Measurements from ENCODE around the gene STK33.
A peak's percentile ranks its signal among the peaks of the same experiment; 100 is the strongest.
"Not testable (repeated sequence)": the region's sequence is repeated elsewhere in the genome, so short reads cannot be mapped to it uniquely, and the experiment has no call there.

The STK33 gene

DNA sequence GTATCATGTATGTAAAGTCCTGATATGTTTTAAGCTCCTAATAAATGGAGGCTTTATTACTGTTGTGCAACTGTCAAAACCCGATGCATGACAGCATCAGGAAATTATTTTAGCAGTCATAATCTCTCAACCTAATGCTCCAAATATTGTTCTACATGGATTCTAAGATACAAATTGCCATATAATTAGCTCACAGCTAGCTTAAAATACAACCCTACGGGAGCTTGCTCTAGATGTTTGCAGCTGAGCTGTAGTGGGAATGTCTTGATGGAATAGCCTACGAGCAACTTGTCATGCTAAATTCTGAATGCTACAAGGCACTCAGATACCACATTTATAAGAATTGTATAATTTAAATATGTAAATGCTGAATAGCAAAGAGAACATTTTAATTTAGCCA is 109.8 kb downstream of the STK33 start:
- no peak for DNase-seq (ENCODE audit: extremely low spot score)
- ChIA-PET CTCF (interaction anchor here (1.0 kb wide), 1 partner anchor 19 kb away, joined by 3 read pairs; no protein-coding TSS in a partner anchor), POLR2A (no interaction called here)
- TF ChIP-seq, protein P1, sequence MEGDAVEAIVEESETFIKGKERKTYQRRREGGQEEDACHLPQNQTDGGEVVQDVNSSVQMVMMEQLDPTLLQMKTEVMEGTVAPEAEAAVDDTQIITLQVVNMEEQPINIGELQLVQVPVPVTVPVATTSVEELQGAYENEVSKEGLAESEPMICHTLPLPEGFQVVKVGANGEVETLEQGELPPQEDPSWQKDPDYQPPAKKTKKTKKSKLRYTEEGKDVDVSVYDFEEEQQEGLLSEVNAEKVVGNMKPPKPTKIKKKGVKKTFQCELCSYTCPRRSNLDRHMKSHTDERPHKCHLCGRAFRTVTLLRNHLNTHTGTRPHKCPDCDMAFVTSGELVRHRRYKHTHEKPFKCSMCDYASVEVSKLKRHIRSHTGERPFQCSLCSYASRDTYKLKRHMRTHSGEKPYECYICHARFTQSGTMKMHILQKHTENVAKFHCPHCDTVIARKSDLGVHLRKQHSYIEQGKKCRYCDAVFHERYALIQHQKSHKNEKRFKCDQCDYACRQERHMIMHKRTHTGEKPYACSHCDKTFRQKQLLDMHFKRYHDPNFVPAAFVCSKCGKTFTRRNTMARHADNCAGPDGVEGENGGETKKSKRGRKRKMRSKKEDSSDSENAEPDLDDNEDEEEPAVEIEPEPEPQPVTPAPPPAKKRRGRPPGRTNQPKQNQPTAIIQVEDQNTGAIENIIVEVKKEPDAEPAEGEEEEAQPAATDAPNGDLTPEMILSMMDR (IDR thresholded peaks at IDR 0.05; ENCODE audit: control extremely low read depth, extremely low read depth, low read depth, missing control alignments): no peak

DNA sequence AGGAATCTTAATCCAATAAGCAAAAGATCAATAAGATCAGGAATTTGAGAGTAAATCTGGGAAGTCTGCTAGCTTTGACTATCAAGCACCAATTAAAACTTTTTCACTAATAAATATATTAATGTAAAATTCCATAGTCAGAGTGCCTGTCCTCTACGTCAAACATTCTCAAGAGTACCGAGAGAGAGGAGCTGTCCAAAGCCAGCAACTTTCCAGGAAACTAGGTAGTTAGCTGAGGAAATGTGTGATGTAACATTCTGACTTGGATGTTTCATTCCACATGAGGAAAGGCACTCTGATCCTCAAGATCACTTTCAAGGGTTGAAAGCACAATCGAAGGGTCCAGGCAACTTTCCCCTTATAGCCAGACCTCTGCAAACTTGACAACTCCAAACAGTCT is 113.2 kb downstream of the STK33 start:
- DNase-seq (ENCODE audit: extremely low spot score): no peak
- CTCF ChIA-PET: interaction anchor here (1.6 kb wide), 1 partner anchor 43 kb away, joined by 3 read pairs; no protein-coding TSS in a partner anchor
- POLR2A ChIA-PET: interaction anchor here (0.6 kb wide), 1 partner anchor 103 kb away, joined by 4 read pairs; no protein-coding TSS in a partner anchor
- TF ChIP-seq, protein P1 (IDR thresholded peaks at IDR 0.05; ENCODE audit: control extremely low read depth, extremely low read depth, low read depth, missing control alignments): no peak

DNA sequence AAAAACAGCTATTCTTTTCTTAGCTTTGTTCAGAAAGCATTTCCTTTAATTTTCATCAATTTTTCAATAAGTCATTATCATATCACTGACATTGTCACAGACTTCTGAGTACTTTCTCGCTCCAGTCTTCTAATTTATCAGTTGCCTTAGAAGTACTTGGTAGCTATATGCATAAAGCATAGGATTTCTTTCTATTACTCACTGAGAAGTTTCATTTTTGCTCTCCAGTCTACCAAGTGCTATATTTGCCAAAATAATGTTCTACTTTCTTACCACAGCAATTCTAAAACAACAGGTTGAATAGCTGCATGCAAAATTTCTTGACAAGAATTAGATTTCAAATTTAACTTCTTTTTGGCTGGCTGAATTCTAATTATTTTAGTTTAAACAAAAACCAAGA is 116.3 kb downstream of the STK33 start:
- ChIA-PET CTCF (interaction anchor here (1.1 kb wide), 1 partner anchor 8 kb away, joined by 4 read pairs; no protein-coding TSS in a partner anchor), POLR2A (no interaction called here)
- peak; percentile 27 for DNase-seq (ENCODE audit: extremely low spot score)
- TF ChIP-seq, protein P1 (IDR thresholded peaks at IDR 0.05; ENCODE audit: control extremely low read depth, extremely low read depth, low read depth, missing control alignments): no peak

DNA sequence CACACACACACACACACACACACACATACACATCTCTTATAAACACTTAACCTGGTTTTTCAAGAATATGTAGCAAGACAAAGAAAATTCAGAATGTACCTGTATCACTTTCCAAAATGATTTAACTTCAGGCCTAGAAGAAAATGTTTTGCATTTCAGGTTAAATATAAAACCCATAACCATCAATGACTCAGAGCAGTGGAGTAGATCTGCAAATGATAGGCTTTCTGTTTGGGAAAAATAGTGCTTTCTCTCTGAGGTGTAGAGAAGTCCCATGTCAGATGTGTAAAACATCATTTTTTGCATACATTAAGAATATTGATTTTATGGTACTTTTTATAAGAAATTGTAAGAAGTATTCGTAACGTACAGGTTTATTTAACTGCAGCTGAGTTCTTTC is 116.9 kb downstream of the STK33 start:
- ChIA-PET CTCF (interaction anchor here (1.1 kb wide), 1 partner anchor 9 kb away, joined by 4 read pairs; no protein-coding TSS in a partner anchor), POLR2A (no interaction called here)
- TF ChIP-seq, protein P1 (IDR thresholded peaks at IDR 0.05; ENCODE audit: control extremely low read depth, extremely low read depth, low read depth, missing control alignments): no peak
- DNase-seq (ENCODE audit: extremely low spot score): no peak

DNA sequence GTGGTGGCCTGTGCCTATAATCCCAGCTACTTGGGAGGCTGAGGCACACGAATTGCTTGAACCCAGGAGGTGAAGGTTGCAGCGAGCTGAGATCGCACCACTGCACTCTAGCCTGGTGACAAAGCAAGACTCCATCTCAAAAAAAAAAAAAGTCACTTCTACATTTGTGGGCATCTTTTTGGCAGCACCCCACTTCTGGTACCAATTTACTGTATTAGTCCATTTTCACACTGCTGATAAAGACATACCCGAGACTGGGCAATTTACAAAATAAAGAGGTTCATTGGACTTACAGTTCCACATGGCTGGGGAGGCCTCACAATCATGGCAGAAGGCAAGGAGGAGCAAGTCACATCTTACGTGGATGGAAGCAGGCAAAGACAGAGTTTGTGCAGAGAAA is 126.2 kb downstream of the STK33 start:
- DNase-seq (ENCODE audit: extremely low spot score); POLR2A ChIA-PET; CTCF ChIA-PET: not testable (repeated sequence)

DNA sequence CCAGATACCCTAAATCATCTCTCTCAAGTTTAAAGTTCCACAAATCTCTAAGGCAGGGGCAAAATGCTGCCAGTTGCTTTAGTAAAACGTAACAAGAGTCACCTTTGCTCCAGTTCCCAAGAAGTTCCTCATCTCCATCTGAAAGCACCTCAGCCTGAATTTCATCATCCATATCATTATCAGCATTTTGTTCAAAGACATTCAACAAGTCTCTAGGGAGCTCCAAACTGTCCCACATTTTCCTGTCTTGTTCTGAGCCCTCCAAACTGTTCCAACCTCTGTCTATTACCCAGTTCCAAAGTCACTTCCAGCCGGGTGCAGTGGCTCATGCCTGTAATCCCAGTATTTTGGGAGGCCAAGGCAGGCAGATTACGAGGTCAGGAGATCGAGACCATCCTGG is 126.7 kb downstream of the STK33 start:
- CTCF ChIA-PET; POLR2A ChIA-PET; DNase-seq (ENCODE audit: extremely low spot score): not testable (repeated sequence)

DNA sequence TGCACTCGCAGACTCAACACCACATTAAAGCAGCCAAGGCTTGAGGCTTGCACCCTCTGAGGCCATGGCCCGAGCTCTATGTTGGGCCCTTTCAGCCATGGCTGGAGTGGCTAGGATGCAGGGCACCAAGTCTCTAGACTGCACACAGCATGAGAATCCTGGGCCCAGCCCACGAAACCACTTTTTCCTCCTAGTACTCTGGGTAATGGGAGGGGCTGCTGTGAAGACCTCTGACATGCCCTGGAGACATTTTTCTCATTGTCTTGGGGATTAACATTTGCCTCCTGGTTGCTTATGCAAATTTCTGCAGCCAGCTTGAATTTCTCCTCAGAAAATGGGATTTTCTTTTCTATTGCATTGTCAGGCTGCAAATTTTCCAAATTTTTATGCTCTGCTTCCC is 127.1 kb downstream of the STK33 start:
- POLR2A ChIA-PET; DNase-seq (ENCODE audit: extremely low spot score): not testable (repeated sequence)
- CTCF ChIA-PET: interaction anchor here (1.3 kb wide), 1 partner anchor 10 kb away, joined by 3 read pairs; no protein-coding TSS in a partner anchor

DNA sequence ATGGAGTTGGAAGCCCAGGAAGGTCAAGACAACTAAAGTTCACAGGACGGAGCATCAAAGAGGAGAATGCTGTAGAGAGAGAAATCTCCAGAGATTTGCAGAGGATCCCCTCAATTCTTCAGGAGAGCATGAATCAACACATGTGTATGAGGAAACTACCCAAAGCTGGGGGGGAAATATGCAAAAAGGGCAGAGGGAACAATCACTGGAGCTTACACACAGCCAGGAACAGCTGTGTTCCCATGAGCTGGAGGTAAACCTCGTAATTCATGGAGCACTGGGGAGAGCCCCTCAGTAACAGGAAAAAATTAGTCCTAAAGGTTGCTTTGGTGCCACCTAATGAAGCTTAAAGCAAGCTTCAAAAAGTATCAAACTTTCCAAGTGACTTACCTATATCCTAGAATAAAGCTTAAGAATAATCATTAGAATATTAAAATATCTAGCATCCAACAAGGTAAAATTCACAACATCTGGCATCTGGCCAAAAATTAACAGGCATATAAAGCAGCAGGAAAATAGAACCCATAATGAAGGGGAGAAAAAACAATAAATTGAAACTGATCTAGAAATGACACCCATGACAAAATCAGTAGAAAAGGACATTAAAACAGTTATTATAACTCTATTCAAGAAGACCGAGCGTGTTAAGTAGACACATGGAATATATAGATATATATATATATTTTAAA is 134.2 kb downstream of the STK33 start:
- ChIA-PET CTCF (no interaction called here), POLR2A (no interaction called here)
- TF ChIP-seq, protein P1 (IDR thresholded peaks at IDR 0.05; ENCODE audit: control extremely low read depth, extremely low read depth, low read depth, missing control alignments): no peak
- no peak for DNase-seq (ENCODE audit: extremely low spot score)
